Measurements from ENCODE around the gene KDM6B.

KDM6B gene

DNA sequence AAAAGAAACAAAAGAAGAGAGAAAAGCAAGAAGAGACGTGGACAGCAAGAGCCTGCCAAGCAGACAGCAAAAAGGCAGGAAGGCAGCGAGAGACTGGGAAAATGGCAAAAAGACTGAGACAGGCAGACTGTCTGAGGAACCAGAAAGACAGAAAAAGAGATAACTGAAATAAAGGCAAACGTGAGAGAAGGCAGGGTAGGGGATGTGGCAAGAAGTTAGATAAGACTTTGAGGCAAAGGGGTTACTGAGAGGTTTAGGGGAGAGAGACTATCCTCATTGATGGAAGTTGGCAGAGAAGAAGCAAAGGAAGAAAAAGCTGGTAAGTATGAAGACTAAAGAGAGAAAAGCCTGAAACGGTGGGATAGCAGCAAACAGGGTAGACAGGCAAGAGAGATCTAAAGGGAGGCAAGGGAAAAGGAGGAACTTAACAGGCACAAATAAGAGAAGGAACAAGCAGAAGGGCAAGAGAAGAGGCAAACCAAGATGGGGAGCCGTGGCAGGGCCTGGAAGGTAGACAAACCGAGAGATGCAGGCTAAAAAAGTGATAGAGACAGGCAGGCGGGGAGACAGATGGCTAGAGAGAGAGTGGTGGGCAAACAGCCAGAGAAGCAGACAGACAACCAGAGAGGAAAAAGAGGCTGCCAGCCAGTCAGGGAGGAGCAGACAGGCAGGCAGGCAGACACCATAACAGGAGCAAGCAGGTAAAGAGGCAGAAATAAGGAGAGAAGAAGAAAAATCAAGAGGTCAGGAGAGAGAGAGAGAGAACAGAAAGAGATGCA, 47.4 kb downstream of the KDM6B start:
- TF ChIP-seq, protein P1, sequence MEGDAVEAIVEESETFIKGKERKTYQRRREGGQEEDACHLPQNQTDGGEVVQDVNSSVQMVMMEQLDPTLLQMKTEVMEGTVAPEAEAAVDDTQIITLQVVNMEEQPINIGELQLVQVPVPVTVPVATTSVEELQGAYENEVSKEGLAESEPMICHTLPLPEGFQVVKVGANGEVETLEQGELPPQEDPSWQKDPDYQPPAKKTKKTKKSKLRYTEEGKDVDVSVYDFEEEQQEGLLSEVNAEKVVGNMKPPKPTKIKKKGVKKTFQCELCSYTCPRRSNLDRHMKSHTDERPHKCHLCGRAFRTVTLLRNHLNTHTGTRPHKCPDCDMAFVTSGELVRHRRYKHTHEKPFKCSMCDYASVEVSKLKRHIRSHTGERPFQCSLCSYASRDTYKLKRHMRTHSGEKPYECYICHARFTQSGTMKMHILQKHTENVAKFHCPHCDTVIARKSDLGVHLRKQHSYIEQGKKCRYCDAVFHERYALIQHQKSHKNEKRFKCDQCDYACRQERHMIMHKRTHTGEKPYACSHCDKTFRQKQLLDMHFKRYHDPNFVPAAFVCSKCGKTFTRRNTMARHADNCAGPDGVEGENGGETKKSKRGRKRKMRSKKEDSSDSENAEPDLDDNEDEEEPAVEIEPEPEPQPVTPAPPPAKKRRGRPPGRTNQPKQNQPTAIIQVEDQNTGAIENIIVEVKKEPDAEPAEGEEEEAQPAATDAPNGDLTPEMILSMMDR (IDR thresholded peaks at IDR 0.05; ENCODE audit: low read depth, low read length): no peak
- peak in 1 of 2 donors; percentile 26 for DNase-seq (ENCODE audit: low read depth in 2 of 2)
- no peak overlapping the region for H3K4me3 ChIP-seq (replicated peaks in 1 of 2; ENCODE audit: low read depth in 2 of 2, low read length in 2 of 2)

- DNase-seq (ENCODE audit: low read depth in 2 of 2): no peak
- no peak overlapping the region for H3K4me3 ChIP-seq (replicated peaks in 1 of 2; ENCODE audit: low read depth in 2 of 2, low read length in 2 of 2)
- TF ChIP-seq, protein P1 (IDR thresholded peaks at IDR 0.05; ENCODE audit: low read depth, low read length): no peak
Observed at GRCh38 chr17:7882068-7882467, 48.1 kb downstream of the KDM6B start.

DNA sequence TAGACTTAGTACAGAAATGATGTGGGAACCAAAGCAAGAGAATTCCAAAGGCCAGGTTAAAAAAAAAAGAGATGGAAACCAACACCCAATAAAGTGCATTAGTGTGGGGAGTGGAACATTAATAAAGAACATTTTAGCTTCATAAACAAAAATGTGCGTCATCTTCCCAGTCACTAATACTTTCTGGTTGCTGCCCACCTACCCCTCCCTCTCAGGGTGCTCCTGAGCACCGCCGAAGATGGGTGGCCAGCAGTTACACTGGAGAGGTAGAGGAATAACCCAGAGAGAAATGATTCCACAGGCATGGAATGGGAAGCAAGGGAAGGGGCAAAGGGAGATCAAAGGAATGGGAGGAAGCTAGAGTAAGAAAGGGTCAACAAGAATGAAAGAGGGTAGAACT, 48.6 kb downstream of the KDM6B start:
- TF ChIP-seq, protein P1 (IDR thresholded peaks at IDR 0.05; ENCODE audit: low read depth, low read length): no peak
- no peak overlapping the region for H3K4me3 ChIP-seq (replicated peaks in 1 of 2; ENCODE audit: low read depth in 2 of 2, low read length in 2 of 2)
- no peak for DNase-seq (ENCODE audit: low read depth in 2 of 2)

Measured in cardiac fibroblast (primary cell).